ENCODE measurements around the gene CPSF2.

Gene CPSF2

DNA sequence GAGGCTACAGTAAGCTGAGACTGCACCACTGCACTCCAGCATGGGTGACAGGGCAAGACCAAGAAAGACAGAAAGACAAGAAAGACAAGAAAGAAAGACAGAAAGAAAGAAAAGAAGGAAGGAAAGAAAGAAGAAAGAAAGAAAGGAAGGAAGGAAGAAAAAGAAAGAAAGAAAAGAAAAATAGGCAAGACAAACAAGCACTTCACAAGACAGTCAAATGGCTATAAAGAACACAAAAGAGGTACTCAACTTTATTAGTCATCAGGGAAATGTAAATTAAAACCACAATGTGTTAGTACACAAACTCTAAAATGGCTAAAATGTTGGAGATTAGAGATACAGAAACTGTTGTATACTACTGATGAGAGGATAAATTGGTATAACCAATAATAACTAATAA, 22.0 kb upstream of the CPSF2 start:
- H3K4me3 ChIP-seq (ENCODE audit: low read length) = no peak overlapping the region
- H3K27ac ChIP-seq (ENCODE audit: low read length) = no peak overlapping the region
- TF ChIP-seq, protein P1, sequence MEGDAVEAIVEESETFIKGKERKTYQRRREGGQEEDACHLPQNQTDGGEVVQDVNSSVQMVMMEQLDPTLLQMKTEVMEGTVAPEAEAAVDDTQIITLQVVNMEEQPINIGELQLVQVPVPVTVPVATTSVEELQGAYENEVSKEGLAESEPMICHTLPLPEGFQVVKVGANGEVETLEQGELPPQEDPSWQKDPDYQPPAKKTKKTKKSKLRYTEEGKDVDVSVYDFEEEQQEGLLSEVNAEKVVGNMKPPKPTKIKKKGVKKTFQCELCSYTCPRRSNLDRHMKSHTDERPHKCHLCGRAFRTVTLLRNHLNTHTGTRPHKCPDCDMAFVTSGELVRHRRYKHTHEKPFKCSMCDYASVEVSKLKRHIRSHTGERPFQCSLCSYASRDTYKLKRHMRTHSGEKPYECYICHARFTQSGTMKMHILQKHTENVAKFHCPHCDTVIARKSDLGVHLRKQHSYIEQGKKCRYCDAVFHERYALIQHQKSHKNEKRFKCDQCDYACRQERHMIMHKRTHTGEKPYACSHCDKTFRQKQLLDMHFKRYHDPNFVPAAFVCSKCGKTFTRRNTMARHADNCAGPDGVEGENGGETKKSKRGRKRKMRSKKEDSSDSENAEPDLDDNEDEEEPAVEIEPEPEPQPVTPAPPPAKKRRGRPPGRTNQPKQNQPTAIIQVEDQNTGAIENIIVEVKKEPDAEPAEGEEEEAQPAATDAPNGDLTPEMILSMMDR (IDR thresholded peaks at IDR 0.05; ENCODE audit: low read depth, low read length) = no peak
- TF ChIP-seq EZH2phosphoT487 (IDR thresholded peaks at IDR 0.05; ENCODE audit: low read depth) = no peak
- no peaks in the 10 kb centered on the region for H3K9me3 ChIP-seq (ENCODE audit: insufficient read depth, low read length)
- no peaks in the 10 kb centered on the region; the same call in none of the 2 replicates for H4K20me1 ChIP-seq (ENCODE audit: insufficient read depth, low read length)
- no peak overlapping the region for H2AFZ ChIP-seq (ENCODE audit: low read depth, low read length)
- H3K27me3 ChIP-seq (ENCODE audit: low read depth, low read length) = no peaks in the 10 kb centered on the region
- peaks cover 3% of the 10 kb centered on the region for H3K36me3 ChIP-seq (replicated peaks; ENCODE audit: low read depth, low read length)
- no peaks in the 10 kb centered on the region for H3K4me1 ChIP-seq (ENCODE audit: low read length)
- H3K4me2 ChIP-seq (ENCODE audit: low read length) = no peak overlapping the region
- H3K9ac ChIP-seq (ENCODE audit: low read length) = no peak overlapping the region
- H3K79me2 ChIP-seq (ENCODE audit: low read length) = peaks cover 39% of the 10 kb centered on the region

DNA sequence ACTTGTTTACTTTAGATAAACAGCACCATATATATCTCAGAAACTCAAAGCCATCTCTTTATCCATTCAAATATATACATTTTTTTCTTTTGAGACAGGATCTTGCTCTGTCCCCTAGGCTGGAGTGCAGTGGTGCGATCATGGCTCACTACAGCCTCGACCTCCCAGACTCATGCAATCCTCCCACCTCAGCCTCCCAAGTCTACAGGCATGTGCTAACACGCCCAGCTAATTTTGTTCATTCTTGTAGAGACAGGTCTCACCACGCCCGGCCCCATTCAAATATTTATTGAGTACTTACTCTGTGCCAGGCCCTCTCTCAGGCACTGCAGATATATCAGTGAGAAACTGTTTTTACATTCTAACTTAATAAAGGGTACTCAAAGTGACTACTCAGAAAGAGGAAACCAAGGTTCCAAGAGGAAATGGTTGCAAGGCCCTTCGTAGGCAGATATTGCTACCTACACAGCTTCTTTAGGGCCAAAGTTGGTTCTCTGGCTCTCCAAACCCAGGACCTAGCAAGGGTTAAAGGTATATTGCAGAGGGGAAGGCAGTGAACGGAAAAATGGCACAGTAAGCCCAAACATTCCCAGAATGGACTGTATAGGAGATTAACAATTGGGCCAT, 18.3 kb upstream of the CPSF2 start:
- no peaks in the 10 kb centered on the region for H3K27me3 ChIP-seq (ENCODE audit: low read depth, low read length)
- TF ChIP-seq EZH2phosphoT487 (IDR thresholded peaks at IDR 0.05; ENCODE audit: low read depth) = no peak
- TF ChIP-seq, protein P1 (IDR thresholded peaks at IDR 0.05; ENCODE audit: low read depth, low read length) = no peak
- H3K36me3 ChIP-seq (replicated peaks; ENCODE audit: low read depth, low read length) = no peaks in the 10 kb centered on the region
- H2AFZ ChIP-seq (ENCODE audit: low read depth, low read length) = no peak overlapping the region
- peaks cover 55% of the 10 kb centered on the region for H3K79me2 ChIP-seq (ENCODE audit: low read length)
- H3K4me2 ChIP-seq (ENCODE audit: low read length) = no peak overlapping the region
- no peak overlapping the region for H3K4me3 ChIP-seq (ENCODE audit: low read length)
- H3K27ac ChIP-seq (ENCODE audit: low read length) = no peak overlapping the region
- H3K9ac ChIP-seq (ENCODE audit: low read length) = no peak overlapping the region
- no peaks in the 10 kb centered on the region; the same call in none of the 2 replicates for H4K20me1 ChIP-seq (ENCODE audit: insufficient read depth, low read length)
- no peaks in the 10 kb centered on the region for H3K9me3 ChIP-seq (ENCODE audit: insufficient read depth, low read length)
- peaks cover 17% of the 10 kb centered on the region for H3K4me1 ChIP-seq (ENCODE audit: low read length)

DNA sequence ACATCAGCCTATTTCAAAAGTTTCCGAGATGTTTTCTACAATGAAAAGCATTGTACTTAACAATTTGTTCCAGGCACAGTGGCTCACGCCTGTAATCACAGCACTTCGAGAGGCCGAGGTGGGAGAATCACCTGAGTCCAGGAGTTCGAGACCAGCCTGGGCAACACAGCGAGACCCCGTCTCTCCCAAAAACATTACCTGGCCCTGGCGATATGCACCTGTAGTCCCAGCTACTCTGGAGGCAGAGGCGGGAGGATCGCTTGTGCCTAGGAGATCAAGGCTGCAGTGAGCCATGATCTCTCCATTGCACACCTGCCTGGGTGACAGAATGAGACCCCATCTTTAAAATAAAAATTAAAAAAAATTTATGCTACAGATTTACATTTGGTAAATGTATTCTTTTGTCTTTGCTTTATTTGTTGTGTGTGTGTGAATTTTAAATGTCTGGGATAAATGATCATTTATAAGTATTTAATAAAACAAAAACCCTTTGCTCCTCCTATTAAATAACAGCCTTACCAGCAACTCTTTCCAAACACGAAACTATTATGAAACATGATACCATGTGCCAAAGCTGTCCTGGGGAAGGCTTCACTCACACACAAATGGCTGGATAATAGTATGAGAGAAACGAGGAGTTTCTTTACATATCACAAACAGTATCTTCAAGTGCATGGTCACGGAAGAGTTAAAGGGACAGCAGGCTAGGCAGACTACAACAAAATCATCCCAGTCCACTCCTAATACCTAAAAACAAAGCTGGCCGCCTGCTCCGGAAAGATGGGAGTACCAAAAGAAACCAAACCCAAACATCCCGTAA, 16.5 kb upstream of the CPSF2 start:
- Histone ChIP-seq H3K9ac (ENCODE audit: low read length) (peak overlapping the region; percentile 80), H2AFZ (ENCODE audit: low read depth, low read length) (peak overlapping the region; percentile 67; the same call in 1 of the 2 replicates), H3K9me3 (ENCODE audit: insufficient read depth, low read length) (no peaks in the 10 kb centered on the region), H3K27me3 (ENCODE audit: low read depth, low read length) (no peaks in the 10 kb centered on the region), H3K4me2 (ENCODE audit: low read length) (peak overlapping the region; percentile 87), H3K36me3 (replicated peaks; ENCODE audit: low read depth, low read length) (no peaks in the 10 kb centered on the region), H3K27ac (ENCODE audit: low read length) (peak overlapping the region; percentile 54), H4K20me1 (ENCODE audit: insufficient read depth, low read length) (no peaks in the 10 kb centered on the region; the same call in 1 of the 2 replicates), H3K79me2 (ENCODE audit: low read length) (peaks cover 41% of the 10 kb centered on the region), H3K4me3 (ENCODE audit: low read length) (peak overlapping the region; percentile 91), H3K4me1 (ENCODE audit: low read length) (peaks cover 23% of the 10 kb centered on the region)
- TF ChIP-seq EZH2phosphoT487 (IDR thresholded peaks at IDR 0.05; ENCODE audit: low read depth) = no peak
- TF ChIP-seq, protein P1 (IDR thresholded peaks at IDR 0.05; ENCODE audit: low read depth, low read length) = no peak

DNA sequence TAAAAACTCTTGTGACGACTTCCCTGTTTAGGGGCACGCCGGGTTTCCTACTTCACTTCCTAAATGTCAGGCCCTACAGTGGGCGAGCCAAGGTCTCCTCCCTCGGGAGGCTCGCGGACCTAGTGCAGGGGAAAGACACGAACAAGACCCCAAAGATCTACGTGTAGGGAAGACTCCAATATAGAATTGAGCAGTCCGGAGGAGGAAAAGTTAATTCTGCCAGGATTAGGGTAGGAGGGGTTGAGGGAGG, 16.0 kb upstream of the CPSF2 start:
- no peaks in the 10 kb centered on the region for H3K27me3 ChIP-seq (ENCODE audit: low read depth, low read length)
- peaks cover 23% of the 10 kb centered on the region for H3K4me1 ChIP-seq (ENCODE audit: low read length)
- peak overlapping the region; percentile 80 for H3K9ac ChIP-seq (ENCODE audit: low read length)
- no peaks in the 10 kb centered on the region for H3K36me3 ChIP-seq (replicated peaks; ENCODE audit: low read depth, low read length)
- H3K79me2 ChIP-seq (ENCODE audit: low read length) = peaks cover 37% of the 10 kb centered on the region
- H2AFZ ChIP-seq (ENCODE audit: low read depth, low read length) = peak overlapping the region; percentile 67; the same call in 1 of the 2 replicates
- peak overlapping the region; percentile 87 for H3K4me2 ChIP-seq (ENCODE audit: low read length)
- TF ChIP-seq EZH2phosphoT487 (IDR thresholded peaks at IDR 0.05; ENCODE audit: low read depth) = no peak
- TF ChIP-seq, protein P1 (IDR thresholded peaks at IDR 0.05; ENCODE audit: low read depth, low read length) = no peak
- peak overlapping the region; percentile 91 for H3K4me3 ChIP-seq (ENCODE audit: low read length)
- no peaks in the 10 kb centered on the region; the same call in 1 of the 2 replicates for H4K20me1 ChIP-seq (ENCODE audit: insufficient read depth, low read length)
- H3K27ac ChIP-seq (ENCODE audit: low read length) = peak overlapping the region; percentile 54
- H3K9me3 ChIP-seq (ENCODE audit: insufficient read depth, low read length) = no peaks in the 10 kb centered on the region
